DMS79 (cell line): ENCODE results near the gene CLEC20A.

Experiments used
- DNase-seq: peaks from one replicate; lab custom pipeline; 2025; lab: John Stamatoyannopoulos, UW

Gene CLEC20A

DNA sequence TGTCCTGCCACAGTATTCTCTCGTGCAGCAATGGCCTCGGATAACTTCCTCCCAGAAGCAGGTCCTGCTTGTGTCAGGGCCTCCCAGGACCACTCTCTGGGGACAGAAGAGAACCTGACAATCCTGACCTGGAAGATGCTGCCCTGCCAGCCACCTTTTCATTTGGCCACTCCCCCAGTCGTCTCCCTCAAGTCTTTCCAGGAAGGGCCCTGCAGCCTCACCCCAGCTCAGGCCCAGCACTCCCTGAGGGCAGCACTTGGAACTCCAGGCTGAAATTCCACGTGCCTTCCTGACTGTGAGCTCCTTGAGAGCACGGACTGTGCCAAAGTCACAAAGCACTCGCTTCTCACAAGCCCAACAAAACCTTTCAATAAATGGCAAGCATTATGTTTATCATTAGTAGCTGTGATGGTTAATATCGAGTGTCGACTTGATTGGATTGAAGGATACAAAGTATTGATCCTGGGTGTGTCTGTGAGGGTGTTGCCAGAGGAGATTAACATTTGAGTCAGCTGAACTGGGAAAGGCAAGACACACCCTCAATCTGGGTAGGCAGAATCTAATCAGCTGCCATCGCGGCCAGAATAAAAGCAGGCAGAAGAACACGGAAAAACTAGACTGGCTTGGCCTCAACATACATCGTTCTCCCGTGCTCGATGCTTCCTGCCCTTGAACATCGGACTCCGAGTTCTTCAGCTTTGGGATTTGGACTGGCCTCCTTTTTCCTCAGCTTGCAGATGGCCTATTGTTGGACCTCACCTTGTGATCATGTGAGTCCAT lies 2.3 kb upstream of the CLEC20A start:
- DNase-seq, result no peak

DNA sequence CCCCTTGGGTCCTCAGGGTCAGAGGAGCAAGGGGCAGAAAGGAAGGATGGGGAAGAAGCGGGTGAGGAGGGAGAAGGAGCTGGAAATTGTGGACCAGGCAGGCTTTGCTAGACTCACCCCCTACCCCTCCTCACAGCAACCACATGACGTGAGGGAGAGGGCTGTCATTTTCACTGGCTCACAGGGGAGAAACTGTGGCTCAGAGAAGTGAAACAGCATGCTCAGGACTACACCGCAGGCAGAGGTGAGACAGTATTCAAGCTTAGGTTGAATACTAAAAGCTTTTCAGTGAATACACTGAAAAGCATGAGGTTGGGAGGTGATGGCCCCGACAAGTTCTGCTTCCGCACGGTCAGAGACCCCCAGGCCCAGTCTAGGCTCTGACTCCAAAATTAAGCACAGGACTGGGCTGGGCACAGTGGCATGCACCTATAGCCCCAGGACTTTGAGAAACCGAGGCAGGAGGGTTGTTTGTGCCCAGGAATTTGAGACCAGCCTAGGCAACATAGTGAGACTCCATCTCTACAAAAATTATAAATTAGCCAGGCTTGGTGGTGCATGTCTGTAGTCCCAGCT lies 1.2 kb upstream of the CLEC20A start:
- DNase-seq, result no peak

- DNase-seq, result no peak
These were observed 889 bp downstream of the CLEC20A start for GRCh38 chr1:178495741-178496409.

DNA sequence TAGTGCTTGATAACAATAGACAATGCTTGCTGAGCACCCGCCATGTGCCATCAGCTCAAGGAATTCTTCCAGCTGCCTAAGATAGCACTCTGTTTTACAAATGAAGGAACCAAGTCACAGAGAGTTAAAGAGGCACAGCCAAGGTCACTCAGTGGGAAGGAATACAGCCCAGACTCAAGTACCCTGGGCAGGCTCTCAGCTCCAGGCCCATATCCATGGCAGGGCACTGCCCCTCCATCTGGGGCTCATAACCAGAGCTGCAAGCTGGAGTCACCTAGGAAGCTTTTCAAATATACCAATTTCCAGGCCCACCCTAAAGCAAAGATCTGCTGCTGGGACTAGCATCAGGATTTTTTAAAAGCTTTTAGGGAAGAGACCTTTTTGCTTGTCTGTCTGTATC lies 1.6 kb downstream of the CLEC20A start:
- no peak for DNase-seq

DNA sequence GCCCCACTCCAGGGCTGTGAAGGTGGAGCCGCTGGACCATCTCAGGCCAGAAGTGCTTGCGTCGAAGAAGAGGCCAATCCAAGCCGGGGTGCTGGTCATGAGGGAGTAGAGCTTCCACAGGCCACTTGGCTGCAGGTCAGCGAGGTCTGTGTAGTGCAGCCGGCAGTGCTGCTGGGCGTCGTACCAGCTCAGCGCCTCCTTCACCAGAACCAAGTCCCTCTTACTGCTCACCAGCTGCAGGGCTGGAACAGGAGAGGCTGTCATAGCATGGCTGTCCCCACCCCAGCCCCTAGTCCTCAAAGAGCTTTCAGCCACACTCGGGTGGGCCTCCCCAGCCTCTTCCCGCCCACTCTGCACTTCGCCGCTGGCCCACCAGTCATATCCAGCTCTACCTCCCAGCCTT lies 2.2 kb downstream of the CLEC20A start:
- DNase-seq, result no peak

- no peak for DNase-seq
These were observed 3.4 kb downstream of the CLEC20A start for GRCh38 chr1:178493301-178493741.

GRCh38 chr1:178492341-178492740 lies 4.4 kb downstream of the CLEC20A start:
- DNase-seq, result no peak

- DNase-seq, result no peak
These were observed 5.0 kb downstream of the CLEC20A start for GRCh38 chr1:178491721-178492120.

GRCh38 chr1:178490967-178491366 lies 5.8 kb downstream of the CLEC20A start:
- DNase-seq, result no peak

DNA sequence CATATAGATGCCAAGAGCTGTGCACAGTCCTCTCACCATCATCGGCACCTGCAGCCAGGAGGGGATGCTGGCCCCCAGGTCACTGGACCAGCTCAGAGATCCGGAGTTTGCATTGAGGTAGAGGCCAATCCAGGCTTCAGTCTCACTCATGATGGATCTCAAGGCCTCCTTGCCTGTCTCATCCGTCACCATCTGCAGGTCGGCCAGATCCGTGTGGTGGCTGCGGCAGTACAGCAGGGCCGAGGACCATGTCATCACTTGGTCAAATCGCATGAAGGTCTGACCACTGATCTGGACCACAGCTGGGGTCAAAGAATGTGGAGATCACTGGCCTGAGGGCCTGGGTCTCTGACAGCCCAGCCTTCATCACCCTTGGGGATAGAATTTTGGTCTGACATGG lies 6.6 kb downstream of the CLEC20A start:
- no peak for DNase-seq

DNA sequence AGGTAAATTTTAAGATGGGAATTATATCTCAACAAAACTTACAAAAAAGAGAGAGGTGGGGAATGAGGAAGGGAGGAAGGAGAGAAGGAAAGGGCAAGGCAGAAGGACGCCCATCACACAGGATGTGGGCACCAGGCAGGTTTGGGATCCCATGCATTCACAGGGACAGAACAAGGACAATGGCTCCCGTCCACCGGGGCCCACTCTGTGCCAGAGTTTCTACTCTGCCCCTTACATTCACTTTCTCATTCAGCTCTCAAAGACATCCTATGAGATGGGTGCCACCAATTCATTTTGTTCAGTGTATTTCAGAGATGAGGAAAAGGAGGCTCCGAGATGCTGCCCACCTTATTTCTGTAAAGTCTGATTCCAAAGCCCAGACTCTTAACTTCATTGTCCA lies 7.4 kb downstream of the CLEC20A start:
- no peak for DNase-seq

GRCh38 chr1:178488393-178488792 lies 8.4 kb downstream of the CLEC20A start:
- no peak for DNase-seq

- DNase-seq, result no peak
These were observed 9.6 kb downstream of the CLEC20A start for GRCh38 chr1:178487070-178487615.

GRCh38 chr1:178486100-178487069 lies 10.4 kb downstream of the CLEC20A start:
- no peak for DNase-seq

- DNase-seq, result no peak
These were observed 11.2 kb downstream of the CLEC20A start for GRCh38 chr1:178485541-178485981.

GRCh38 chr1:178484698-178485225 lies 12.0 kb downstream of the CLEC20A start:
- DNase-seq, result no peak

DNA sequence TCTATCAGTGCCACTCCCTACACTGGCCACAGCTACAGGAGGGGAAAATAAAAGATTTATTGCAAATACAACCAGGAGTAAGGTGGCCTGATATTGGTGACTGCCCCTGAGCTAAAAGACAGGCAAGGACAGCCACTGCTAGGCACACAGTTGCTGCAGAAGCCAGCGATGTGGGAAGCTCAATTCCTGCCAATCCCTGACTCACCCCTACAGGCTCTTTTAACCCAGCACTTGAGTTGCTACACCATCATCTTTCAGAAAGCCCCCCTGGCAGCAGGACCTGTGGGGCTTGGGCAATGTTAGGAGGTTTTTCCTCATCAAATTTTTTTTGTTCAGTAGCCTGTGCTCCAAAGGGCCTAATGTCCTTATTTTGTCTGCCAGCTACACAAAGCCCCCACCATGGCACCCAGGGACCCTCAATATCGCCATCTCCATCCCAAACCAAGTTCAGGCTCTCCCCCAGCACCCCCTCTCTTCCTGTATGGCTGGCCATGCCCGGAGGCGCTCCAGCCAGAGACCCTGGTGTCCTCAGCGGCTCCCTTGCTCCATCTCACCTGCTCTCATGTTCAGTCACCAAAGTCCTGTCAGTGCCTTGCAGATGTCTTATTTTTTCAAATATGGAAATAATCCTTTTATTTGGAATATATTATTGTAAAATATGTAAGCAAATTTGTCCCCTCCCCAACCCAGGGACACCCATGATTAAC lies 13.4 kb downstream of the CLEC20A start:
- no peak for DNase-seq

GRCh38 chr1:178477841-178478240 lies 18.9 kb downstream of the CLEC20A start:
- DNase-seq, result no peak

DNA sequence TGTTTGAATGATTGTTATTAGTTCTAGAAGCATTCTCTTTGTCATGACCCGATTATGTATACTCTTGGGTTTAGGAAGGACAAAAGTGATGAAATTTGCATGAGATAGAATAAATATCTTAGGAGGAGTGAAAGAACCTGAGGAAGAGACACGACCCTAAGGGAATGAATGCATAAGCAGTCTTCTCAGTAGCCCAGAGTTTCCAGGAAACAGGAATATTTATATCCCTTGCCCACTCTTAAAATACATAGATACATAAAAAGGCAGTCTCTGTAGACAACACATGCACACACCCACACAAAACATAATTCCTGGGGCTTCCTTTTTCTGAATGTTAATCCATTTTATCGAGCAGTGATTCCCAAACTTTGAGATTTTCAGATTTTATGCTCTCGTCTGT lies 19.4 kb downstream of the CLEC20A start:
- no peak for DNase-seq

DNA sequence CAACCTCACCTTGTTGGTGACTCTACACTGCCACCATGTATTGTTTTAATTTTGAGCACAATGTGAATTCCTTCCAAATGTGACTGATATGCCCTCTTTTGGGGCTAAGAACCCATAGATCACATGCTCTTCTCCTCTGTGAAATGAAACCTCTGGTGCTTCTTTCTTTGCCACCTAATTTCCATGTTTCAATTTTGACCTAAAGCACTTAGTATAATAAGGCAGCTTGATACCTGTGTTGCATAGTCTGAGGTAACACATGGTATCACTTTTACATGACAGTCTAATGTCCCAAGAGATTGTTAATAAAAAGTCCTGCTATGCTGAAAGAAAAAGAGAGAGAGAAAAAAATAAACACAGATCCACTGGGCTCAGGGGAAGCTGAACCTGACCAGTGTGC lies 24.2 kb downstream of the CLEC20A start:
- DNase-seq, result no peak
